ENCODE data around the gene SSTR3. TPM values are rescaled to one million over a fixed set of nuclear protein-coding genes. Genes with fewer than 3 reads are reported as not detected.
A peak's percentile ranks its signal among the peaks of the same experiment; 100 is the strongest.

SSTR3 gene
- total RNA-seq (1 to 10 TPM in 3 of 6 donors, under 1 TPM in 3; 0.32 to 1.6 (median 0.94) TPM), polyA plus RNA-seq (1 to 10 TPM; 3.3 to 8.7 TPM)

GRCh38 chr22:37212174-37212906 is at the start of gene SSTR3:
SSTR3 (minus strand) TSS chr22:37212477; CDS start chr22:37207803, 4,674 bp downstream.
- Histone ChIP-seq H3K9me3 (no peaks in the 10 kb centered on the region), H3K4me3 (no peak within 1 kb of the TSS), H3K27ac (no peak within 1 kb of the TSS), H3K27me3 (no peaks in the 10 kb centered on the region), H3K4me1 (no peaks in the 10 kb centered on the region), H3K36me3 (no peaks in the 10 kb centered on the region)
- TF ChIP-seq CTCF (IDR thresholded peaks at IDR 0.05) = no peak
- intact Hi-C loops (cut with DNase I) = no loop called here
- DNase-seq = peak in 3 of 6 donors; percentile 28 to 52 (median 33)
- ATAC-seq = peak; percentile 56 to 86 (median 76)
- FAIRE-seq = no peak
- 11 to 13% methylated on average over 23 of the region's 23 CpGs for WGBS, 2 donors

GRCh38 chr22:37260901-37261336 is 48.6 kb upstream of the SSTR3 start:
- TF ChIP-seq CTCF (IDR thresholded peaks at IDR 0.05) = peak; percentile 83 to 93 (median 87)
- WGBS, 2 donors = 21 to 22% methylated on average over 14 of the region's 14 CpGs
- Histone ChIP-seq H3K27me3 (peaks cover 0 to 14% (median 0%) of the 10 kb centered on the region in 4 donors), H3K4me3 (no peak overlapping the region), H3K9me3 (no peaks in the 10 kb centered on the region), H3K36me3 (no peaks in the 10 kb centered on the region), H3K27ac (no peak overlapping the region), H3K4me1 (no peaks in the 10 kb centered on the region)
- DNase-seq (peak in 4 of 6 donors; percentile 25 to 76 (median 52)), FAIRE-seq (no peak), ATAC-seq (peak; percentile 77 to 94 (median 91))
- intact Hi-C loops (cut with DNase I) = no loop called here

GRCh38 chr22:37260155-37260795 is 48.0 kb upstream of the SSTR3 start:
- Histone ChIP-seq H3K4me3 (no peak overlapping the region), H3K9me3 (no peaks in the 10 kb centered on the region), H3K4me1 (no peaks in the 10 kb centered on the region), H3K27me3 (peaks cover 0 to 18% (median 1%) of the 10 kb centered on the region in 4 donors), H3K36me3 (no peaks in the 10 kb centered on the region), H3K27ac (no peak overlapping the region)
- peak in 2 of 4 donors; percentile 12 to 29 for ATAC-seq
- no peak for DNase-seq
- FAIRE-seq = no peak
- 52 to 59% methylated on average over 15 of the region's 15 CpGs for WGBS, 2 donors
- intact Hi-C loops (cut with DNase I) = no loop called here
- no peak for TF ChIP-seq CTCF (IDR thresholded peaks at IDR 0.05)

GRCh38 chr22:37259540-37260029 is 47.3 kb upstream of the SSTR3 start:
- intact Hi-C loops (cut with DNase I) = no loop called here
- 7 to 12% methylated on average over 23 of the region's 23 CpGs for WGBS, 2 donors
- ATAC-seq (peak in 3 of 4 donors; percentile 37 to 64 (median 53)), DNase-seq (no peak), FAIRE-seq (no peak)
- H3K4me1 ChIP-seq = no peaks in the 10 kb centered on the region
- no peak for TF ChIP-seq CTCF (IDR thresholded peaks at IDR 0.05)
- H3K36me3 ChIP-seq = no peaks in the 10 kb centered on the region
- no peak overlapping the region for H3K4me3 ChIP-seq
- H3K9me3 ChIP-seq = no peaks in the 10 kb centered on the region
- H3K27me3 ChIP-seq = peaks cover 0 to 18% (median 4%) of the 10 kb centered on the region in 4 donors
- no peak overlapping the region for H3K27ac ChIP-seq
